Lung (tissue), 13 donors: ENCODE measurements around the gene FRAS1. TPM values are rescaled to one million over a fixed set of nuclear protein-coding genes. Genes with fewer than 3 reads are reported as not detected.

Source experiments
- ATAC-seq: fragments of 200-7000 bp; cut with Tn5 transposase; one replicate; pipeline ENCODE4 v1.9.1; 2020; ENCODE audit warnings: moderate number of reproducible peaks; ENCODE audit not compliant: insufficient read depth, low FRiP score
- DNase-seq, 3 donors: peaks; one replicate each; pipeline ENCODE4 v3.0.0-alpha.2; 2013 to 2017
- H3K27ac ChIP-seq, 2 donors: one replicate each; pipeline ENCODE4 v1.5.1; 2013; ENCODE audit warnings: mild to moderate bottlenecking in 2 of 2, moderate library complexity in 2 of 2, control low read depth in 1 of 2, inconsistent platforms in 1 of 2, low read depth in 1 of 2, low read length in 1 of 2
- H3K27me3 ChIP-seq, 3 donors: one replicate each; pipeline ENCODE4 v1.5.1; 2013; ENCODE audit warnings: low read length in 2 of 3; ENCODE audit not compliant: control insufficient read depth in 3 of 3, insufficient read depth in 3 of 3
- H3K36me3 ChIP-seq, 4 donors: one replicate each; pipeline ENCODE4 v1.5.1; 2013; ENCODE audit warnings: low read length in 4 of 4, mild to moderate bottlenecking in 1 of 4, moderate library complexity in 1 of 4; ENCODE audit not compliant: control insufficient read depth in 4 of 4, insufficient read depth in 4 of 4
- H3K4me1 ChIP-seq, 5 donors: one replicate each; pipeline ENCODE4 v1.5.1; 2013; ENCODE audit warnings: low read length in 5 of 5, mild to moderate bottlenecking in 2 of 5, moderate library complexity in 1 of 5; ENCODE audit not compliant: control insufficient read depth in 5 of 5, insufficient read depth in 5 of 5
- H3K4me3 ChIP-seq: one replicate; pipeline ENCODE4 v1.5.1; 2013; ENCODE audit warnings: mild to moderate bottlenecking, control low read depth, moderate library complexity
- H3K9ac ChIP-seq, 2 donors: one replicate each; pipeline ENCODE4 v1.5.1; 2013; ENCODE audit warnings: low read length in 2 of 2, control low read depth in 1 of 2; ENCODE audit not compliant: insufficient read depth in 1 of 2
- H3K9me3 ChIP-seq, 4 donors: one replicate each; pipeline ENCODE4 v1.5.1; 2013; ENCODE audit warnings: low read length in 3 of 4, mild to moderate bottlenecking in 1 of 4, moderate library complexity in 1 of 4; ENCODE audit not compliant: control insufficient read depth in 4 of 4, insufficient read depth in 3 of 4
- CTCF ChIP-seq: IDR thresholded peaks from 2 replicates; pipeline ENCODE4 v1.5.1; 2012; ENCODE audit warnings: mild to moderate bottlenecking; ENCODE audit errors: control extremely low read depth, extremely low read depth
- WGBS, 2 donors: extraction: QIAGEN DNeasy Blood & Tissue Kit; methylation state at CpG; one replicate each; pipeline ENCODE4 v1.1.7; 2013; 5-methylcytosine and 5-hydroxymethylcytosine counted together
- polyA plus RNA-seq, 2 donors: library from polyadenylated mRNA; stranded (reverse); fragments of 200-250 nt; gene quantifications; one replicate each; pipeline ENCODE4 v1.2.1, GENCODE V29; 2013
- small RNA-seq: library from RNA; depleted of rRNA; stranded (forward); fragments of <200 nt; gene quantifications from one replicate; pipeline ENCODE3, GENCODE V24; 2014; ENCODE audit warnings: low replicate concordance
- total RNA-seq, 2 donors: library from RNA; depleted of rRNA in 1 of 2; stranded (reverse); fragments of >200 nt in 1 of 2; gene quantifications; one replicate each; pipeline ENCODE4 v1.2.1, GENCODE V29; 2014 to 2021
- donor health status: control.
- donor health status: control.
- donor health status: Bipolar disorder and iron deficiency.
- donor health status: healthy.
- donor health status: DM: yes; HTN: yes; CAD: no.

Gene FRAS1
- total and polyA plus RNA-seq, 4 donors: 0.45 to 53.8 (median 6.9) TPM

GRCh38 chr4:78592088-78592783 lies 535.1 kb downstream of the FRAS1 start:
- DNase-seq: no peak
- no peak overlapping the region for H3K4me3 ChIP-seq
- peaks cover 0 to 10% (median 0%) of the 10 kb centered on the region in 4 donors for H3K36me3 ChIP-seq
- TF ChIP-seq CTCF: no peak
- WGBS, 2 donors: 88 to 90% methylated on average over 3 of the region's 3 CpGs
- peaks cover 0 to 3% (median 0%) of the 10 kb centered on the region in 5 donors for H3K4me1 ChIP-seq
- no peak overlapping the region for H3K9ac ChIP-seq
- H3K27me3 ChIP-seq: no peaks in the 10 kb centered on the region
- ATAC-seq: no peak
- H3K9me3 ChIP-seq: no peaks in the 10 kb centered on the region
- peak overlapping the region in 1 of 2 donors; percentile 21 for H3K27ac ChIP-seq

Small RNA genes within 50 kb of the gene (small RNA-seq; reads per million reads assigned to genes)
- gene AC114801.3: not detected

Other genes starting within 250 kb of the FRAS1 start
- gene CNOT6L, start 238.0 kb upstream of the FRAS1 start, total RNA-seq: 10 to 100 TPM; 45.4 to 67.8 TPM
- gene CNOT6L, start 238.0 kb upstream of the FRAS1 start, polyA plus RNA-seq: 1 to 10 TPM; 4.3 to 9.3 TPM
- gene MRPL1, start 194.5 kb upstream of the FRAS1 start, total RNA-seq: 10 to 100 TPM; 19.9 to 31.2 TPM
- 10 to 100 TPM; 21.0 to 45.4 TPM for gene MRPL1, start 194.5 kb upstream of the FRAS1 start, polyA plus RNA-seq